Stomach (tissue), 9 donors: Measurements from ENCODE around the gene LSAMP. TPM values are rescaled to one million over a fixed set of nuclear protein-coding genes. Genes with fewer than 3 reads are reported as not detected.

Source experiments
- DNase-seq, 2 donors: peaks; one replicate each; pipeline versions ENCODE4 v3.0.0 to v3.0.0-alpha.2; 2013 to 2019
- H3K27ac ChIP-seq, 5 donors: fragments of 200-600 bp in 4 of 5; sonication (generic) in 4 of 5; one replicate each; pipeline ENCODE4 v1.5.1; 2013 to 2019; ENCODE audit warnings: mild to moderate bottlenecking in 1 of 5, moderate library complexity in 1 of 5
- H3K27me3 ChIP-seq, 3 donors: fragments of 200-600 bp; sonication (generic); one replicate each; pipeline ENCODE4 v1.5.1; 2017 to 2019; ENCODE audit warnings: mixed run types in 1 of 3
- H3K36me3 ChIP-seq, 4 donors: fragments of 200-600 bp; sonication (generic); 1 replicate in 3 of 4; 2 replicates in 1 of 4; pipeline ENCODE4 v1.5.1; 2016 to 2019
- H3K4me1 ChIP-seq, 4 donors: fragments of 200-600 bp; sonication (generic); one replicate each; pipeline ENCODE4 v1.5.1; 2016 to 2019
- H3K4me3 ChIP-seq, 4 donors: fragments of 200-600 bp; sonication (generic) in 3 of 4; one replicate each; pipeline ENCODE4 v1.5.1; 2016 to 2019; ENCODE audit warnings: mild to moderate bottlenecking in 1 of 4
- H3K9me3 ChIP-seq, 4 donors: fragments of 200-600 bp; sonication (generic); one replicate each; pipeline ENCODE4 v1.5.1; 2016 to 2019
- EP300 ChIP-seq: sonication (generic); formaldehyde crosslinking; IDR thresholded peaks from one replicate; pipeline ENCODE4 v1.6.1; 2017; ENCODE audit warnings: antibody characterized with exemption
- POLR2A ChIP-seq, 4 donors: fragments of 450-650 bp; IDR thresholded peaks; one replicate each; pipeline ENCODE4 v1.6.1; 2016; ENCODE audit warnings: antibody characterized with exemption in 4 of 4, control low read depth in 2 of 4, mild to moderate bottlenecking in 1 of 4, moderate library complexity in 1 of 4
- POLR2AphosphoS5 ChIP-seq, 3 donors: sonication (generic); formaldehyde crosslinking; IDR thresholded peaks; one replicate each; pipeline ENCODE4 v1.6.1; 2016; ENCODE audit warnings: antibody characterized with exemption in 3 of 3
- WGBS, 5 donors: extraction: QIAGEN DNeasy Blood & Tissue Kit in 3 of 5; methylation state at CpG; one replicate each; pipeline versions ENCODE4 v1.1.5 to v1.1.7; 2013 to 2018; 5-methylcytosine and 5-hydroxymethylcytosine counted together
- intact Hi-C: fragments of 100-400 bp; cut with DNase I; formaldehyde crosslinking; loops from one replicate; pipeline ENCODE4 v1.15.1; 2023; ENCODE audit warnings: low total_unique reads
- polyA plus RNA-seq, 3 donors: library from polyadenylated mRNA; stranded (reverse); fragments of 200-250 nt; gene quantifications; one replicate each; pipeline ENCODE4 v1.2.3, GENCODE V29; 2013
- total RNA-seq, 5 donors: library from RNA; depleted of rRNA; stranded (reverse); fragments of >200 nt; gene quantifications; one replicate each; pipeline versions ENCODE4 v1.1.0 to v1.2.3, GENCODE V29; 2014 to 2016
- TF ChIP-seq, protein P1 (sequence below), 7 experiments: fragments of 450-650 bp in 4 of 7; fragments of 200-600 bp in 3 of 7; sonication (generic) in 3 of 7; IDR thresholded peaks; one replicate each; pipeline ENCODE4 v1.5.1; 2016 to 2019; ENCODE audit warnings: antibody characterized with exemption in 7 of 7, control low read depth in 2 of 7, mild to moderate bottlenecking in 1 of 7
- donor health status: healthy with polysubstance abuse.
- donor health status: Bipolar disorder and iron deficiency.
- donor health status: healthy.

LSAMP gene
- total and polyA plus RNA-seq, 8 donors: 1.1 to 20.7 (median 1.7) TPM

DNA sequence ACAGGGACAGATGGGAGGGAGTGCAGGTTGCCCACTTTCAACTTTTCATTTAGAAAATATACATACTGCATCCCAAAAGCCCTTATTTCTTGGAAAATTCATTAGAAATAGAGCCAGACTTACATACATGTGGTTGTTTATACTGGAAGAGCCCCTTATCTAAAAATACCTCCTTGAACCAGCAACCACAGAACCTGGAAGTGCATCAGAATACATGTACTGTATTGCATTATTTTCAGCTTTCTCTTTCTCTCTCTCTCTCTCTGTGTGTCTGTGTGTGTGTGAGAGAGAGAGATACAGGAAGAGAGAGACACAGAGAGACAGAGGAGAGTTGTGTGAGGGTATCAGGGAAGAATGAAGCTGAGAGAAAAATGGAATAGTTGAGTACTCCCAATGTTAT, 29.5 kb upstream of the LSAMP start:
- TF ChIP-seq, protein P1, sequence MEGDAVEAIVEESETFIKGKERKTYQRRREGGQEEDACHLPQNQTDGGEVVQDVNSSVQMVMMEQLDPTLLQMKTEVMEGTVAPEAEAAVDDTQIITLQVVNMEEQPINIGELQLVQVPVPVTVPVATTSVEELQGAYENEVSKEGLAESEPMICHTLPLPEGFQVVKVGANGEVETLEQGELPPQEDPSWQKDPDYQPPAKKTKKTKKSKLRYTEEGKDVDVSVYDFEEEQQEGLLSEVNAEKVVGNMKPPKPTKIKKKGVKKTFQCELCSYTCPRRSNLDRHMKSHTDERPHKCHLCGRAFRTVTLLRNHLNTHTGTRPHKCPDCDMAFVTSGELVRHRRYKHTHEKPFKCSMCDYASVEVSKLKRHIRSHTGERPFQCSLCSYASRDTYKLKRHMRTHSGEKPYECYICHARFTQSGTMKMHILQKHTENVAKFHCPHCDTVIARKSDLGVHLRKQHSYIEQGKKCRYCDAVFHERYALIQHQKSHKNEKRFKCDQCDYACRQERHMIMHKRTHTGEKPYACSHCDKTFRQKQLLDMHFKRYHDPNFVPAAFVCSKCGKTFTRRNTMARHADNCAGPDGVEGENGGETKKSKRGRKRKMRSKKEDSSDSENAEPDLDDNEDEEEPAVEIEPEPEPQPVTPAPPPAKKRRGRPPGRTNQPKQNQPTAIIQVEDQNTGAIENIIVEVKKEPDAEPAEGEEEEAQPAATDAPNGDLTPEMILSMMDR (IDR thresholded peaks at IDR 0.05): no peak
- no peak for TF ChIP-seq EP300
- no peak for TF ChIP-seq POLR2AphosphoS5 (IDR thresholded peaks at IDR 0.05)
- no peak for TF ChIP-seq POLR2A (IDR thresholded peaks at IDR 0.05)

DNA sequence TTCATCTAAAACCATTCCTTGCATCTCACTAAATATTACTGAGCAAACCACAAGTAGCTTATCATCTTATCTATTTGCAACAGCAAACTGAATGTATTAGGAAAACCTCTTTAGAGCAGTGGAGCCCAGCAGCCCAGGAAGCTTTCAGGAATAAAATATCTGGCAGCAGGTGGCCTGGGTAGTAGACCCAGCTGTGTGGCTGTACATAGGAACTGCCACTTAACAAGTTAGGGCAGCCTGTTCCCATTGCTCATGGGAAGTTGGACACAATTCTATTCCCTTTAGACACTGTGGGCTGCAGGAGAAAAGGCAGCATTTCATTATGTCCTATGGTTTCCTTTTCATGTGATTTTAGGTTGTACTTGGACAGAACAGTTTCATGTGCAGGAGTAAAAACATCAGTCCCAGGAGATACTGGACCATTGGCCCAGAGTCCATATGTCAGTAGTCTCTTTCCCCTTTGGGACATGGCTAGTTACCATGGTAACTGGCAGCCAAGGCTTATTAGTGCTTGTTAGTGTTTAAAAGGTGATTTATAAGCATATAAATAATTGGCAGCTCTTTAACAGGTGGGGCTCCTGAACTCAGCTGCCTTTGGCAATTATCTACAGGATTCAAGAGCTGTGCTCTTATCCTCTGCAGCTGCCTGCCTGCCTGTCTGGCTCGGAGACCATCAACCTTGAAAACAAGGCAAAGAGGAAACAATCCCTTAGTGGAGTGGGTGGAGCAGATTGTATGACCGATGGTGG, 28.9 kb upstream of the LSAMP start:
- Histone ChIP-seq H3K36me3 (no peaks in the 10 kb centered on the region), H3K9me3 (peaks cover 0 to 19% (median 13%) of the 10 kb centered on the region in 4 donors), H3K4me1 (no peaks in the 10 kb centered on the region), H3K27me3 (no peaks in the 10 kb centered on the region), H3K27ac (no peak overlapping the region), H3K4me3 (no peak overlapping the region)
- TF ChIP-seq POLR2A (IDR thresholded peaks at IDR 0.05): no peak
- TF ChIP-seq POLR2AphosphoS5 (IDR thresholded peaks at IDR 0.05): no peak
- TF ChIP-seq, protein P1 (IDR thresholded peaks at IDR 0.05): no peak
- TF ChIP-seq EP300: no peak
- peak in 1 of 2 donors; percentile 13 for DNase-seq
- 16 to 30% (median 23%) methylated on average over 2 of the region's 2 CpGs for WGBS, 5 donors
- intact Hi-C loops: no loop called here

More for the DNA sequence above, 29.5 kb upstream of the LSAMP start:
- H3K27ac ChIP-seq: no peak overlapping the region
- H3K27me3 ChIP-seq: no peaks in the 10 kb centered on the region
- H3K36me3 ChIP-seq: no peaks in the 10 kb centered on the region
- intact Hi-C loops: no loop called here
- peaks cover 0 to 19% (median 17%) of the 10 kb centered on the region in 4 donors for H3K9me3 ChIP-seq
- no peak for DNase-seq
- H3K4me3 ChIP-seq: no peak overlapping the region
- no peaks in the 10 kb centered on the region for H3K4me1 ChIP-seq

- peaks cover 0 to 13% (median 7%) of the 10 kb centered on the region in 4 donors for H3K9me3 ChIP-seq
- no peaks in the 10 kb centered on the region for H3K36me3 ChIP-seq
- TF ChIP-seq EP300: no peak
- TF ChIP-seq POLR2A (IDR thresholded peaks at IDR 0.05): no peak
- TF ChIP-seq, protein P1 (IDR thresholded peaks at IDR 0.05): no peak
- TF ChIP-seq POLR2AphosphoS5 (IDR thresholded peaks at IDR 0.05): no peak
- H3K4me1 ChIP-seq: no peaks in the 10 kb centered on the region
- no peak for DNase-seq
- intact Hi-C loops: no loop called here
- H3K4me3 ChIP-seq: no peak overlapping the region
- no peaks in the 10 kb centered on the region for H3K27me3 ChIP-seq
- no peak overlapping the region for H3K27ac ChIP-seq
Observed at GRCh38 chr3:116473602-116474001, 28.3 kb upstream of the LSAMP start.

DNA sequence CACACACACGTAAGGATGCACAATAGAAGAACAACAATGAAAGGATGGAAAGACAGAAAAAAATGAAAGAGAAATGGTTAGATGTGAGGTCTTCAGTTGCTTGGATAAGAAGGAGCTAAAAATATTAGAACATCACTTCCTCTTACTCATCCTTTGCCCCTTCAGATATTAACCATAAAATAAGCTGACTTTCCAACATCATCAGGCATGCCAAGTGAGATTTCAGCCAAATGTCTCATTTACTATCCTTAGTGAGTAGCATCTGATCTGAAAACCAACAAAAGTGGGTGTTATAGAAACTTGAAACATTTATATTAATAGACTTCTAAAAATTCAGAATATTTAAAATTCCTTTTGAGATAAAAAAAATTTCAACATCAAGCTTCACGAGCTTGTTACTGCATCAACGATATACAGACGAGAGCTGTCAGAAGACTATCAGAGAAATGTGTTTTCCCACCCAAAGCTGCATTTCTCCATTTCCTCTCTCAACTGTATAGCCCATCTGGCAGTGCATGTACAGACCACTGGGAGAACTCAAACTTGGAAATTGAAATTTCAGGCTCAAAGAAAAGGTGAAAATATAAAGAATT, 25.4 kb upstream of the LSAMP start:
- no peaks in the 10 kb centered on the region for H3K9me3 ChIP-seq
- no peak for TF ChIP-seq POLR2AphosphoS5 (IDR thresholded peaks at IDR 0.05)
- DNase-seq: no peak
- no peaks in the 10 kb centered on the region for H3K27me3 ChIP-seq
- H3K27ac ChIP-seq: no peak overlapping the region
- no peaks in the 10 kb centered on the region for H3K4me1 ChIP-seq
- H3K4me3 ChIP-seq: no peak overlapping the region
- WGBS, 5 donors: 69 to 81% (median 74%) methylated on average over 4 of the region's 4 CpGs
- H3K36me3 ChIP-seq: no peaks in the 10 kb centered on the region
- intact Hi-C loops: no loop called here

DNA sequence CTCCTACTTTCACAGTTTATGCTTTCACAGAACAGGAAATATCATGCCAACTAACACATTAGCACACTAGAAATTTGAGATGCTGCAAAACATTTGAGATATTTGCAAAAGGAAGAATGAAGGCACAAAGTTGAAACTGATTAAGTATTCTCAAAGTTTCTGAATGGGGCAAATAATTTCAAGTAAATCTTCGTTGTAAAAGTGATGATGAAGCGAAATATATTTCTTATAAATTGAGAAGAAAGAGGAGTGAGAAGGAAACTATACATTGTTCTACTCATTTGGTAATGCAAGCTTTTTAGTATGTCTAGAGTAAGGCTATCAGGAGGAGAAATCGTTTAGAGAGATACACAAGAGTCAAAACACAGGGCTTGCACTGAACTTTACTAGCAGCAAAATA, 24.3 kb upstream of the LSAMP start:
- no peak for DNase-seq
- no peaks in the 10 kb centered on the region for H3K27me3 ChIP-seq
- H3K4me1 ChIP-seq: no peaks in the 10 kb centered on the region
- H3K4me3 ChIP-seq: no peak overlapping the region
- H3K9me3 ChIP-seq: no peaks in the 10 kb centered on the region
- H3K36me3 ChIP-seq: no peaks in the 10 kb centered on the region
- intact Hi-C loops: no loop called here
- TF ChIP-seq EP300: no peak
- TF ChIP-seq POLR2A (IDR thresholded peaks at IDR 0.05): no peak
- no peak for TF ChIP-seq POLR2AphosphoS5 (IDR thresholded peaks at IDR 0.05)
- TF ChIP-seq, protein P1 (IDR thresholded peaks at IDR 0.05): no peak
- H3K27ac ChIP-seq: no peak overlapping the region
- 64 to 80% (median 71%) methylated on average over 3 of the region's 3 CpGs for WGBS, 5 donors
